Gastrocnemius medialis (tissue), 4 donors: ENCODE measurements around the gene SCNN1A. TPM values are rescaled to one million over a fixed set of nuclear protein-coding genes. Genes with fewer than 3 reads are reported as not detected.

ENCODE experiments used
- ATAC-seq, 2 donors: fragments of 150-250 bp; one replicate each; pipeline ENCODE4 v1.9.1; 2016
- DNase-seq, 2 donors: peaks; one replicate each; pipeline ENCODE4 v3.0.0-alpha.2; 2019
- H3K27ac ChIP-seq, 4 donors: fragments of 200-600 bp; sonication (generic); 1 replicate in 1 of 4; 2 replicates in 3 of 4; pipeline ENCODE4 v1.5.1; 2016 to 2018; ENCODE audit warnings: mild to moderate bottlenecking in 2 of 4, moderate library complexity in 1 of 4
- H3K27me3 ChIP-seq, 3 donors: fragments of 200-600 bp; sonication (generic) in 2 of 3; 1 replicate in 1 of 3; 2 replicates in 2 of 3; pipeline versions ENCODE4 v1.5.1 to v1.6.0; 2016 to 2019; ENCODE audit warnings: mild to moderate bottlenecking in 1 of 3, moderate library complexity in 1 of 3
- H3K36me3 ChIP-seq, 2 donors: fragments of 200-600 bp; sonication (generic) in 1 of 2; one replicate each; pipeline ENCODE4 v1.5.1; 2017 to 2018
- H3K4me1 ChIP-seq, 2 donors: fragments of 200-600 bp; sonication (generic) in 1 of 2; one replicate each; pipeline ENCODE4 v1.5.1; 2016 to 2017; ENCODE audit warnings: mild to moderate bottlenecking in 2 of 2
- H3K4me3 ChIP-seq, 4 donors: fragments of 200-600 bp; sonication (generic) in 3 of 4; 1 replicate in 1 of 4; 2 replicates in 3 of 4; pipeline ENCODE4 v1.5.1; 2016 to 2019; ENCODE audit warnings: mild to moderate bottlenecking in 2 of 4
- H3K9me3 ChIP-seq, 3 donors: fragments of 200-600 bp; sonication (generic) in 2 of 3; 1 replicate in 1 of 3; 2 replicates in 2 of 3; pipeline ENCODE4 v1.5.1; 2016 to 2019
- POLR2A ChIP-seq, 2 donors: fragments of 450-650 bp; IDR thresholded peaks; one replicate each; pipeline ENCODE4 v1.6.1; 2017; ENCODE audit warnings: antibody characterized with exemption in 2 of 2, mild to moderate bottlenecking in 2 of 2, moderate library complexity in 2 of 2
- in situ Hi-C, 4 donors: fragments of 200-750 bp; cut with MboI; loops; one replicate each; pipeline versions ENCODE4 v1.15.0 to v1.8.0; 2017; ENCODE audit warnings: low sequenced_read_pairs in 4 of 4
- intact Hi-C: fragments of 100-400 bp; cut with DNase I; formaldehyde crosslinking; loops from one replicate; pipeline ENCODE4 v1.15.1; 2023; ENCODE audit warnings: low total_unique reads
- total RNA-seq, 4 donors: library from RNA; depleted of rRNA; stranded (reverse); fragments of >200 nt; gene quantifications; one replicate each; pipeline versions ENCODE4 v1.1.0 to v1.2.3, GENCODE V29; 2016
- TF ChIP-seq, protein P1 (sequence below), 5 experiments: fragments of 450-650 bp in 3 of 5; fragments of 200-600 bp in 2 of 5; sonication (generic) in 2 of 5; IDR thresholded peaks in 4 of 5; conservative IDR thresholded peaks in 1 of 5; 1 replicate in 4 of 5; 2 replicates in 1 of 5; pipeline ENCODE4 v1.5.1; 2016 to 2019; ENCODE audit warnings: antibody characterized with exemption in 5 of 5, mild to moderate bottlenecking in 3 of 5, moderate library complexity in 3 of 5

Gene SCNN1A
- total RNA-seq, 4 donors from 2014 or later: 0.20 to 2.0 (median 0.38) TPM; not detected in 1

DNA sequence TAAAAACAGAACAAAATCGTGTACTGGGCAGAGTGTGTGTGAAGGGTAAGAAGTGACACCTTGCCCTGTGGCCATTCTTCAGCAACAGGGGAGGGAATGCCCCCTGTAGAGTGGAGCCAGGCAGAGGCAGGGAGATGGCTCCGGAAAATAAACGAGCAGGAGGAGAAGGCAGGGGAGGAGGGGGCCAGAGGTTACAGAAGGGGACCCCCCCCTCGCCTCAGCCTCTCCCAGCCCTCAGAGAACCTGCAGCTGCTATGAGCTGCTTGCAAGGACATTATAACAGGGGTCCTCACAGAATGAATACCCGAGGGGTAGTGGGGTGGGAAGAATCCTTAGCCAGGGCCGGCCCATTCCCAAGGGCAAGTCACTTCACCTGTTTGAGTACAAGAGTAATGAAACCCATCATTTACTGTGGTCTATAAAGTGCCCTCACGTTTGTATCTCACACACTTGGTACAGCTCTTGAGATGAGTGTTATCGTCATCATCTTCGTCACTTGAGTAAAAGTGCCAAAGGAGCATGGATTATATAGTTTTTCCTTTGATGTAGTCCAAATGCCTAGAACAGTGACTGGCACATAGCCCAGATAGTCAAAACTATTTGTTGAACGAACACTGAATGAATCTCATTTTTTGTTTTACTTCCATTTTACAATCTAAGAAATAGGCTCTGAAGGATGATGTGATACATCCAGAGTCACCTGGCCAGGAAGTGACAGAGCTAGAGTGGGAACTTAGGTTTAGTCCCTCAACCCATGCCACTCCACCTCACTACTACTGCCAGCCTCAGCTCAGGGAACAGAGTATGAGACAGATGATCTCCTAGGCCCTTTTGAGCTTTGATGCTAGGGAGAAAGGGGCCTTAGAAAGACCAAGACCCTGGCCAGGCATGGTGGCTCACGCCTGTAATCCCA lies 14.5 kb downstream of the SCNN1A start:
- no peak for DNase-seq
- ATAC-seq: no peak
- no peaks in the 10 kb centered on the region for H3K27me3 ChIP-seq
- intact Hi-C loops (no loop called here), in situ Hi-C loops (no loop called here)
- H3K4me3 ChIP-seq: no peak overlapping the region
- H3K27ac ChIP-seq: peak overlapping the region; percentile 43 to 81 (median 75)
- TF ChIP-seq POLR2A (IDR thresholded peaks at IDR 0.05): no peak
- TF ChIP-seq, protein P1, sequence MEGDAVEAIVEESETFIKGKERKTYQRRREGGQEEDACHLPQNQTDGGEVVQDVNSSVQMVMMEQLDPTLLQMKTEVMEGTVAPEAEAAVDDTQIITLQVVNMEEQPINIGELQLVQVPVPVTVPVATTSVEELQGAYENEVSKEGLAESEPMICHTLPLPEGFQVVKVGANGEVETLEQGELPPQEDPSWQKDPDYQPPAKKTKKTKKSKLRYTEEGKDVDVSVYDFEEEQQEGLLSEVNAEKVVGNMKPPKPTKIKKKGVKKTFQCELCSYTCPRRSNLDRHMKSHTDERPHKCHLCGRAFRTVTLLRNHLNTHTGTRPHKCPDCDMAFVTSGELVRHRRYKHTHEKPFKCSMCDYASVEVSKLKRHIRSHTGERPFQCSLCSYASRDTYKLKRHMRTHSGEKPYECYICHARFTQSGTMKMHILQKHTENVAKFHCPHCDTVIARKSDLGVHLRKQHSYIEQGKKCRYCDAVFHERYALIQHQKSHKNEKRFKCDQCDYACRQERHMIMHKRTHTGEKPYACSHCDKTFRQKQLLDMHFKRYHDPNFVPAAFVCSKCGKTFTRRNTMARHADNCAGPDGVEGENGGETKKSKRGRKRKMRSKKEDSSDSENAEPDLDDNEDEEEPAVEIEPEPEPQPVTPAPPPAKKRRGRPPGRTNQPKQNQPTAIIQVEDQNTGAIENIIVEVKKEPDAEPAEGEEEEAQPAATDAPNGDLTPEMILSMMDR (IDR thresholded peaks at IDR 0.05 in 4 of 5, conservative IDR thresholded peaks at IDR 0.05 in 1 of 5): no peak
- no peaks in the 10 kb centered on the region for H3K9me3 ChIP-seq
- H3K36me3 ChIP-seq: no peaks in the 10 kb centered on the region
- peaks cover 23% of the 10 kb centered on the region in 2 donors for H3K4me1 ChIP-seq

GRCh38 chr12:6360080-6360571 lies 15.2 kb downstream of the SCNN1A start:
- Histone ChIP-seq H3K27ac (peak overlapping the region; percentile 31 to 81 (median 75)), H3K36me3 (no peaks in the 10 kb centered on the region), H3K27me3 (no peaks in the 10 kb centered on the region), H3K9me3 (no peaks in the 10 kb centered on the region), H3K4me3 (no peak overlapping the region), H3K4me1 (peaks cover 23% of the 10 kb centered on the region in 2 donors)
- DNase-seq (no peak), ATAC-seq (no peak)
- TF ChIP-seq, protein P1 (IDR thresholded peaks at IDR 0.05 in 4 of 5, conservative IDR thresholded peaks at IDR 0.05 in 1 of 5): no peak
- TF ChIP-seq POLR2A (IDR thresholded peaks at IDR 0.05): no peak
- intact Hi-C loops: no loop called here
- in situ Hi-C loops: no loop called here

DNA sequence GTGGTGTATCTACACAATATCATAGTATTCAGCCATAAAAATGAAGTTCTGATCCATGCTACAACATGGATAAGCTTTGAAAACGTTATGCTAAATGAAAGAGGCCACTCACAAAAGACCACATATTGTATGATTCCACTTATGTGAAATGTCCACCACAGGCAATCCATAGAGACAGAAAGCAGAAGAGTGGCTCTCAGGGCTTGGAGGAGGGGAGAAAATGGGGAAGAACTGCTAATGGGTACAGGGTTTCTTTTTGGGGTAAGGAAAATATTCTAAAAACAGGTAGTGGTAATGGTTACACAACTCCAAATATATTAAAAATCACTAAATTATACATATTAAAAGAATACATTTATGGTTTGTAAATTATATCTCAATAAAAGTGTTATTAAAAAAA lies 16.5 kb downstream of the SCNN1A start:
- no peak overlapping the region for H3K4me3 ChIP-seq
- peaks cover 23% of the 10 kb centered on the region in 2 donors for H3K4me1 ChIP-seq
- DNase-seq: no peak
- no peaks in the 10 kb centered on the region for H3K27me3 ChIP-seq
- no peaks in the 10 kb centered on the region for H3K9me3 ChIP-seq
- H3K36me3 ChIP-seq: no peaks in the 10 kb centered on the region
- intact Hi-C loops (loop anchor here (1.0 kb wide), 1 partner anchor 24 kb away; no protein-coding TSS in a partner anchor), in situ Hi-C loops (no loop called here)
- TF ChIP-seq POLR2A (IDR thresholded peaks at IDR 0.05): no peak
- TF ChIP-seq, protein P1 (IDR thresholded peaks at IDR 0.05 in 4 of 5, conservative IDR thresholded peaks at IDR 0.05 in 1 of 5): no peak
- peak overlapping the region; percentile 72 to 85 (median 80) for H3K27ac ChIP-seq
- ATAC-seq: no peak

- Histone ChIP-seq H3K27me3 (no peaks in the 10 kb centered on the region), H3K36me3 (no peaks in the 10 kb centered on the region), H3K4me3 (no peak overlapping the region), H3K4me1 (peaks cover 23% of the 10 kb centered on the region in 2 donors), H3K27ac (peak overlapping the region in 3 of 4 donors; percentile 72 to 81 (median 78)), H3K9me3 (no peaks in the 10 kb centered on the region)
- no peak for TF ChIP-seq POLR2A (IDR thresholded peaks at IDR 0.05)
- TF ChIP-seq, protein P1 (IDR thresholded peaks at IDR 0.05 in 4 of 5, conservative IDR thresholded peaks at IDR 0.05 in 1 of 5): no peak
- in situ Hi-C loops (no loop called here), intact Hi-C loops (loop anchor here (2.0 kb wide), 1 partner anchor 14 kb away; the partner anchor contains the start of gene TNFRSF1A)
- ATAC-seq: no peak
- no peak for DNase-seq
Measured at GRCh38 chr12:6356374-6356820, 19.0 kb downstream of the SCNN1A start.
